ENCODE results near the gene CALN1.
"Not testable (repeated sequence)": the region's sequence is repeated elsewhere in the genome, so short reads cannot be mapped to it uniquely, and the experiment has no call there.

Gene CALN1

GRCh38 chr7:72412121-72412618 is at the start of gene CALN1:
CALN1 (minus strand) TSS chr7:72412338.
- not testable (repeated sequence) for DNase-seq (ENCODE audit: extremely low read depth, insufficient read length); H3K27me3 ChIP-seq (replicated peaks; ENCODE audit: control insufficient read depth, insufficient read depth, low read length); H3K36me3 ChIP-seq (ENCODE audit: control insufficient read depth, insufficient read depth, low read length)

GRCh38 chr7:72453471-72453870 is 41.3 kb upstream of the CALN1 start:
- no peaks in the 10 kb centered on the region for H3K36me3 ChIP-seq (ENCODE audit: control insufficient read depth, insufficient read depth, low read length)
- H3K4me3 ChIP-seq (replicated peaks; ENCODE audit: low read depth, low read length) = no peak overlapping the region
- DNase-seq (ENCODE audit: extremely low read depth, insufficient read length) = no peak
- H3K27me3 ChIP-seq (replicated peaks; ENCODE audit: control insufficient read depth, insufficient read depth, low read length) = no peaks in the 10 kb centered on the region; the same call in 1 of the 2 replicates
- no peak for TF ChIP-seq CTCF (IDR thresholded peaks at IDR 0.05; ENCODE audit: insufficient read depth, low read length, poor library complexity, severe bottlenecking)

More at GRCh38 chr7:72412121-72412618, at the start of gene CALN1:
- H3K4me3 ChIP-seq (replicated peaks; ENCODE audit: low read depth, low read length) = not testable (repeated sequence)

GRCh38 chr7:72447465-72448204 is 35.5 kb upstream of the CALN1 start:
- TF ChIP-seq CTCF (IDR thresholded peaks at IDR 0.05; ENCODE audit: insufficient read depth, low read length, poor library complexity, severe bottlenecking) = no peak
- no peak for DNase-seq (ENCODE audit: extremely low read depth, insufficient read length)
- Histone ChIP-seq H3K36me3 (ENCODE audit: control insufficient read depth, insufficient read depth, low read length) (no peaks in the 10 kb centered on the region), H3K27me3 (replicated peaks; ENCODE audit: control insufficient read depth, insufficient read depth, low read length) (no peaks in the 10 kb centered on the region; the same call in 1 of the 2 replicates), H3K4me3 (replicated peaks; ENCODE audit: low read depth, low read length) (no peak overlapping the region)

- DNase-seq (ENCODE audit: extremely low read depth, insufficient read length) = no peak
- TF ChIP-seq CTCF (IDR thresholded peaks at IDR 0.05; ENCODE audit: insufficient read depth, low read length, poor library complexity, severe bottlenecking) = no peak
- no peaks in the 10 kb centered on the region for H3K36me3 ChIP-seq (ENCODE audit: control insufficient read depth, insufficient read depth, low read length)
- no peaks in the 10 kb centered on the region; the same call in none of the 2 replicates for H3K27me3 ChIP-seq (replicated peaks; ENCODE audit: control insufficient read depth, insufficient read depth, low read length)
- H3K4me3 ChIP-seq (replicated peaks; ENCODE audit: low read depth, low read length) = no peak overlapping the region
These were observed 34.7 kb upstream of the CALN1 start for GRCh38 chr7:72446591-72447462.

GRCh38 chr7:72446131-72446530 is 34.0 kb upstream of the CALN1 start:
- no peak overlapping the region for H3K4me3 ChIP-seq (replicated peaks; ENCODE audit: low read depth, low read length)

More at GRCh38 chr7:72446131-72446530, 34.0 kb upstream of the CALN1 start:
- TF ChIP-seq CTCF (IDR thresholded peaks at IDR 0.05; ENCODE audit: insufficient read depth, low read length, poor library complexity, severe bottlenecking) = no peak
- Histone ChIP-seq H3K36me3 (ENCODE audit: control insufficient read depth, insufficient read depth, low read length) (no peaks in the 10 kb centered on the region), H3K27me3 (replicated peaks; ENCODE audit: control insufficient read depth, insufficient read depth, low read length) (no peaks in the 10 kb centered on the region; the same call in none of the 2 replicates)
- no peak for DNase-seq (ENCODE audit: extremely low read depth, insufficient read length)

Data from GM06990 (cell line).